Duodenal mucosa (tissue), 2 donors: ENCODE results near the gene PPIL6.

ENCODE experiments used
- H3K27ac ChIP-seq: one replicate; pipeline ENCODE4 v1.7.0; 2013; ENCODE audit warnings: low read depth, low read length
- H3K27me3 ChIP-seq, 2 donors: one replicate each; pipeline ENCODE4 v1.7.0; 2013; ENCODE audit warnings: low read length in 2 of 2, control low read depth in 1 of 2; ENCODE audit not compliant: insufficient read depth in 2 of 2, control insufficient read depth in 1 of 2
- H3K36me3 ChIP-seq, 2 donors: one replicate each; pipeline ENCODE4 v1.7.0; 2013; ENCODE audit warnings: low read length in 2 of 2, control low read depth in 1 of 2; ENCODE audit not compliant: insufficient read depth in 2 of 2, control insufficient read depth in 1 of 2
- H3K4me1 ChIP-seq, 2 donors: one replicate each; pipeline ENCODE4 v1.7.0; 2013; ENCODE audit warnings: low read length in 2 of 2, control low read depth in 1 of 2; ENCODE audit not compliant: insufficient read depth in 2 of 2, control insufficient read depth in 1 of 2
- H3K4me3 ChIP-seq, 2 donors: one replicate each; pipeline ENCODE4 v1.7.0; 2013; ENCODE audit warnings: low read length in 2 of 2, low read depth in 1 of 2
- H3K9ac ChIP-seq, 2 donors: one replicate each; pipeline ENCODE4 v1.7.0; 2013; ENCODE audit warnings: low read length in 2 of 2, low read depth in 1 of 2
- H3K9me3 ChIP-seq, 2 donors: one replicate each; pipeline ENCODE4 v1.7.0; 2013; ENCODE audit warnings: low read length in 2 of 2, control low read depth in 1 of 2; ENCODE audit not compliant: control insufficient read depth in 1 of 2

PPIL6 gene

GRCh38 chr6:109440331-109441068 is at the start of gene PPIL6, which contains the start of gene SMPD2:
Gene PPIL6, minus strand, starts transcription at chr6:109440628. Its CDS starts 38 bp downstream, at chr6:109440590.
Gene SMPD2, plus strand, starts transcription at chr6:109440724. Its CDS starts 398 bp downstream, at chr6:109441122.
- H3K4me3 ChIP-seq = peak within 1 kb of the TSS; percentile 78 to 88
- H3K4me1 ChIP-seq = peaks cover 14 to 15% of the 10 kb centered on the region in 2 donors
- peaks cover 10 to 34% of the 10 kb centered on the region in 2 donors for H3K36me3 ChIP-seq
- H3K9ac ChIP-seq = peak within 1 kb of the TSS; percentile 84 to 90
- H3K27ac ChIP-seq = peak within 1 kb of the TSS; percentile 78
- H3K9me3 ChIP-seq = no peaks in the 10 kb centered on the region
- H3K27me3 ChIP-seq = no peaks in the 10 kb centered on the region

GRCh38 chr6:109488001-109488400 is 47.6 kb upstream of the PPIL6 start:
- Histone ChIP-seq H3K27me3 (no peaks in the 10 kb centered on the region), H3K9me3 (no peaks in the 10 kb centered on the region), H3K36me3 (no peaks in the 10 kb centered on the region), H3K4me1 (peaks cover 3 to 7% of the 10 kb centered on the region in 2 donors), H3K4me3 (no peak overlapping the region), H3K27ac (no peak overlapping the region), H3K9ac (no peak overlapping the region)

DNA sequence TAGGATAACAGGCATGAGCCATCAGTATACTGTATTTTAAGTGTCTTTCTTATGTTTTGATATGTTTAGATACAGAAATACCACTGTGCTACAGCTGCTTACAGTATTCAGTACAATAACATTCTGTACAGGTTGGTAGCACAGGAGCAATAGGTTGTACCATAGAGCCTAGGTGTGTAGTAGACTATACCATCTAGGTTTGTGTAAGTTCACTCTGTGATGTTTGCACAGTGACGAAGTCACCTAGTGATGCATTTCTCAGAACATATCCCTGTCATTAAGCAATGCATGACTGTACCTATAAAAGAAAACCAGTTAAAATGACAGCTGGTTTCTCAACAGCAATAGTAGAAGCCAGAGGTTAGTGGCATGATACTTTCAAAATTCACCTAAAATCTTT is 45.6 kb upstream of the PPIL6 start:
- Histone ChIP-seq H3K4me1 (peaks cover 16 to 19% of the 10 kb centered on the region in 2 donors), H3K27ac (no peak overlapping the region), H3K36me3 (peaks cover under 1 to 4% of the 10 kb centered on the region in 2 donors), H3K27me3 (no peaks in the 10 kb centered on the region), H3K4me3 (no peak overlapping the region), H3K9ac (no peak overlapping the region), H3K9me3 (no peaks in the 10 kb centered on the region)

- H3K27me3 ChIP-seq = no peaks in the 10 kb centered on the region
- H3K4me3 ChIP-seq = no peak overlapping the region
- H3K9ac ChIP-seq = no peak overlapping the region
- H3K9me3 ChIP-seq = no peaks in the 10 kb centered on the region
- peaks cover 4 to 7% of the 10 kb centered on the region in 2 donors for H3K36me3 ChIP-seq
- H3K27ac ChIP-seq = no peak overlapping the region
- peaks cover 23 to 26% of the 10 kb centered on the region in 2 donors for H3K4me1 ChIP-seq
Observed at GRCh38 chr6:109485266-109485935, 45.0 kb upstream of the PPIL6 start.

DNA sequence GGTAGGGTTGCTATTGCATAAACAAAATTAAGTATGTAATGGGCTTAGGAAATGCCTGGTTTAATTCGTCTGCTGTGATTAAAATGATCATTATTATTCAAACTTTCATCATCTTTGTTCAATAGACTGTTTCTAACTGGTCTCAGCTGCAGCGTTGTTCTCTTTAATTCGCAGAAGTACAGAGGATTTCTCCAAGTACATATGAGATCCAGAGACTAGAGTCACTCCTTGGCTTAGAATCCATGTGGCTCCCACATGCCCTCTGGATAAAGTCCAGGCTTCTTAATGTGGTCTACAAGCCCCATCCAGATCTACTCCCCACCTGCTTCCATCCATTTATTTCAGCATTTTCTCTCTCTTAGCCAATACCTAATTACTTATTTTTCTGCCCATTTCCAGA is 43.7 kb upstream of the PPIL6 start:
- no peaks in the 10 kb centered on the region for H3K27me3 ChIP-seq
- no peak overlapping the region for H3K9ac ChIP-seq
- H3K4me3 ChIP-seq = peak overlapping the region in 1 of 2 donors; percentile 71
- H3K9me3 ChIP-seq = no peaks in the 10 kb centered on the region
- H3K36me3 ChIP-seq = peaks cover 4 to 8% of the 10 kb centered on the region in 2 donors
- H3K4me1 ChIP-seq = peaks cover 34 to 35% of the 10 kb centered on the region in 2 donors
- no peak overlapping the region for H3K27ac ChIP-seq

DNA sequence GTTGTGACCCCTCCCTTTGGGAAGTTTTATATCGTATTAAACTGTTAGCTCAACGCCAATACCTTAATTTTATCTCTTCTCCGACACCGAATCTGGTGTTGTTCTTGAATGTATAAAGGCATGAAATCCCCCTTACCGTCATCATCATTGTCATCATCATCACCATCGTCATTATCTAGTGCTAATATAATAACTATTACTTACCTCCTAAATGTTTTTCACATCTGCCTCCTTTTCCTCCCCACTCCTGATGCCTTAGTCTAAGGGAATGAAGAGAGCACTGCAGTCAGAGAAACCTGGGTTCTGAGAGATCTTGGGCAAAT is 43.3 kb upstream of the PPIL6 start:
- Histone ChIP-seq H3K4me3 (peak overlapping the region; percentile 58 to 71), H3K36me3 (peaks cover 4 to 8% of the 10 kb centered on the region in 2 donors), H3K9ac (peak overlapping the region; percentile 12 to 37), H3K27ac (no peak overlapping the region), H3K4me1 (peaks cover 37 to 39% of the 10 kb centered on the region in 2 donors), H3K9me3 (no peaks in the 10 kb centered on the region), H3K27me3 (no peaks in the 10 kb centered on the region)

- Histone ChIP-seq H3K4me1 (peaks cover 42% of the 10 kb centered on the region in 2 donors), H3K27ac (peak within 1 kb of the TSS; percentile 67)
Observed at GRCh38 chr6:109482905-109483734, 42.7 kb upstream of the PPIL6 start, which contains the start of gene ZBTB24. Gene ZBTB24, minus strand, starts transcription at chr6:109483219. Its CDS starts 1,193 bp downstream, at chr6:109482026.

DNA sequence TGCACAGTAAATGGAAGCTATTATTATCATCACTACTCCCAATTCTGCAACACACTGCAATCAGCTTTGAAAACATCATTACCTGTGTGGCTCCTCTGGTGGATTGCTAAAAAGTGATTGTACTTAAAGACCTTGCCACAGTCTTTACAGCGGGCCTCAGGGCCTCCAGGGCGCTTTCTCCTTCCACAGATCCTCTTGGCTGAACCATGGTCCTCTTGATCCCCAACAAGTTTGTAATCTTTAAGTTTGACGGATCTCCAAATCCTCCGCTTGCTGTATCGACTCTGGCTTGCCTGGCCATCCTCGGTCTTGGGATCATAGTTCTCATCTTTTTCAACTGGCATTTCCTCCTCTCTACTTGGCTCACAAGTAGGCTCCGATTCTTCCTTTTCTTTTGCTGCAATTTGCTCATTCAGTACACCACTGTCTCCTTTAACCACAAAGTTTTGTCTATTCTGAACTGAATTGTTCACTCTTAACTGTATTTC is 40.6 kb upstream of the PPIL6 start:
- Histone ChIP-seq H3K4me3 (peak overlapping the region; percentile 23 to 65), H3K9me3 (no peaks in the 10 kb centered on the region), H3K9ac (no peak overlapping the region), H3K36me3 (peaks cover 8 to 11% of the 10 kb centered on the region in 2 donors), H3K27ac (no peak overlapping the region), H3K4me1 (peaks cover 47 to 51% of the 10 kb centered on the region in 2 donors), H3K27me3 (no peaks in the 10 kb centered on the region)

More at GRCh38 chr6:109482905-109483734, 42.7 kb upstream of the PPIL6 start, which contains the start of gene ZBTB24:
- no peaks in the 10 kb centered on the region for H3K27me3 ChIP-seq
- no peaks in the 10 kb centered on the region for H3K9me3 ChIP-seq
- H3K36me3 ChIP-seq = peaks cover 4 to 8% of the 10 kb centered on the region in 2 donors
- peak within 1 kb of the TSS; percentile 21 to 60 for H3K9ac ChIP-seq
- H3K4me3 ChIP-seq = peak within 1 kb of the TSS; percentile 65 to 77

GRCh38 chr6:109478841-109479624 is 38.6 kb upstream of the PPIL6 start:
- no peak overlapping the region for H3K9ac ChIP-seq
- H3K4me3 ChIP-seq = peak overlapping the region; percentile 37 to 50
- H3K4me1 ChIP-seq = peaks cover 47 to 48% of the 10 kb centered on the region in 2 donors
- no peaks in the 10 kb centered on the region for H3K9me3 ChIP-seq
- no peak overlapping the region for H3K27ac ChIP-seq
- peaks cover 11 to 28% of the 10 kb centered on the region in 2 donors for H3K36me3 ChIP-seq
- H3K27me3 ChIP-seq = no peaks in the 10 kb centered on the region
